Activated CD4-positive, alpha-beta T cell treated with anti-CD3 and anti-CD28 coated beads for 36 hours (primary cell): ENCODE measurements around the gene HIBADH. TPM values are rescaled to one million over a fixed set of nuclear protein-coding genes. Genes with fewer than 3 reads are reported as not detected.

Source experiments
- ATAC-seq: fragments of 200-7000 bp; cut with Tn5 transposase; one replicate; pipeline ENCODE4 v1.10.0; 2021; ENCODE audit warnings: mild to moderate bottlenecking, moderate library complexity
- CTCF ChIA-PET: fragments of 350-600 bp; sonication (Branson Sonifier 250); formaldehyde crosslinking; loops from one replicate; lab custom pipeline; 2021; ENCODE audit warnings: antibody characterized with exemption; lab: Charles Lee
- POLR2A ChIA-PET: fragments of 350-600 bp; sonication (Branson Sonifier 250); formaldehyde crosslinking; loops from one replicate; lab custom pipeline; 2021; ENCODE audit warnings: antibody characterized with exemption, inconsistent platforms; lab: Charles Lee
- DNase-seq: peaks from one replicate; pipeline ENCODE4 v3.0.0-alpha.2; 2020
- H3K27ac Mint-ChIP-seq: one replicate; pipeline ENCODE4 v1.8.0; 2021; ENCODE audit warnings: mixed read lengths
- H3K27me3 Mint-ChIP-seq: one replicate; pipeline ENCODE4 v1.8.0; 2021; ENCODE audit warnings: mixed read lengths
- H3K36me3 Mint-ChIP-seq: one replicate; pipeline ENCODE4 v1.8.0; 2021; ENCODE audit warnings: low read depth, mixed read lengths
- H3K4me1 Mint-ChIP-seq: one replicate; pipeline ENCODE4 v1.8.0; 2021; ENCODE audit warnings: mixed read lengths
- H3K4me3 Mint-ChIP-seq: one replicate; pipeline ENCODE4 v1.8.0; 2021; ENCODE audit warnings: mild to moderate bottlenecking, moderate library complexity, mixed read lengths
- H3K9me3 Mint-ChIP-seq: one replicate; pipeline ENCODE4 v1.8.0; 2021; ENCODE audit warnings: low read depth, mixed read lengths
- intact Hi-C, 2 experiments: fragments of 100-400 bp; cut with DNase I in 1 of 2; cut with micrococcal nuclease in 1 of 2; formaldehyde crosslinking; loops; one replicate each; pipeline versions ENCODE4 v1.14.2 to v1.15.1; 2022 to 2024; cut with DNase I, micrococcal nuclease
- total RNA-seq, 2 experiments: library from RNA; stranded (reverse); gene quantifications; one replicate each; pipeline ENCODE4 v1.2.3, GENCODE V29; 2021

The HIBADH gene
- total RNA-seq, 2 experiments from 2014 or later: 20.3 to 20.5 TPM

DNA sequence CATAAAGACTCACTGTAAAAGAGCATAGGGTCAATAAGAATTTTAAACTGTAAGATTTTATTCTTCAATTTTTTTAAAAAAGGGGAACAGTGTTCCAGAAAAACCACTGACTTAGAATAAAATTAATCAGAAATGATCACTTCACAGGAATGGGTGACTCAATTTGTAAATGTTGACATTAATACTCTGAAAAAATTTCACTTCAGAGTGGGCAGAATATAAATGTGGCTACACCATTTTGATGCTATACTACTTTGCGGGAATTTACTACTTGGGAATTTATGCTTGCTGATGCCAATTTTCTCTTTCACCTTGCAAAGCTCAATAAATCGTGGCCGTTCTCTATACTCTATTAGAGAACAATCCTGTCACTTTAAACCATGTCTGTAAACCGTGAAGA, 126.9 kb downstream of the HIBADH start:
- ATAC-seq: no peak
- intact Hi-C loops: no loop called here
- no peak for DNase-seq
- no peaks in the 10 kb centered on the region for H3K9me3 Mint-ChIP-seq
- H3K4me1 Mint-ChIP-seq: no peaks in the 10 kb centered on the region
- CTCF ChIA-PET: interaction anchor here (1.0 kb wide), 1 partner anchor 42 kb away, joined by 3 read pairs; no protein-coding TSS in a partner anchor
- no peak overlapping the region for H3K4me3 Mint-ChIP-seq
- H3K27ac Mint-ChIP-seq: no peak overlapping the region
- POLR2A ChIA-PET: no interaction called here
- no peaks in the 10 kb centered on the region for H3K27me3 Mint-ChIP-seq
- peaks cover 14% of the 10 kb centered on the region for H3K36me3 Mint-ChIP-seq

DNA sequence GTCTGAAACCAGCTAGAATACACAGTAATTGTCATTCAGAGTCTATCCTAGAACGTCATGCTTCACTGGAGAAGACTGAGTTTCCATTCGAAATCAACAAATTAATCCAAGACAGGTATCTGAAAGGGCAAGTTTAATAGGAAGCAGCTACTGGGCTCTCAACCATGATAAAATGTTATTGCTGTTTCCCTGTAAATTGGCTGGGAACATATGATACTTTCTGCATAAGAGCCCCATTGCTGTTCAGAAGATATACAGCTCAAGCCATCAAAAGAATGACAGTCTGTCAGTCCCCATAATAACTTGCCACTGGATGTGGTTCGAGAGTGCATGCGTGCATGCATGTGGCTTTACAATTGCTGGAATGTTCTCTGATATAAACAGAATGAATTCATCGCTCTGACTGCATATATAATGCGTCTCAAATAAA, 129.0 kb downstream of the HIBADH start:
- no peak overlapping the region for H3K4me3 Mint-ChIP-seq
- ChIA-PET POLR2A (no interaction called here), CTCF (no interaction called here)
- peaks cover 15% of the 10 kb centered on the region for H3K36me3 Mint-ChIP-seq
- ATAC-seq (no peak), DNase-seq (no peak)
- no peaks in the 10 kb centered on the region for H3K9me3 Mint-ChIP-seq
- no peaks in the 10 kb centered on the region for H3K4me1 Mint-ChIP-seq
- intact Hi-C loops: no loop called here
- no peaks in the 10 kb centered on the region for H3K27me3 Mint-ChIP-seq
- H3K27ac Mint-ChIP-seq: no peak overlapping the region

DNA sequence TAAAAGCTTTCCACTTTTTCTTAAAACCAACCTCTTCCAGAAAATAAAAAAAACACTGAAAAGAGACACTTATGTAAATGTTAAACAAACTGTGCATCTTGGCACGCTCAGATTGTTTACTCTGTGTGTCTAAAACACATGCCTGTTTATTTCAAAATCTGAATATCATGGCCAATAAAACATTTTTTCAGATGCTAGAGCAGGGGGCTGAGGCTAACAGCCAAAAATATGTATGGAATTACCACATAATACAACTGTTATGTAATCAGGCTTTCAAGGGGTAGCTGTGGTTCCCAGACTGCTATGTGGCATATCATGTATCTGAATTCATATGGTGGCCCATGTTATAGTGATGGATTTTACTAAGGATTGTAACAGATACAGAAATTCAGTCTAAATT, 130.4 kb downstream of the HIBADH start:
- POLR2A ChIA-PET: no interaction called here
- H3K9me3 Mint-ChIP-seq: no peaks in the 10 kb centered on the region
- no peaks in the 10 kb centered on the region for H3K4me1 Mint-ChIP-seq
- intact Hi-C loops: no loop called here
- H3K4me3 Mint-ChIP-seq: no peak overlapping the region
- H3K27ac Mint-ChIP-seq: no peak overlapping the region
- CTCF ChIA-PET: interaction anchor here (0.6 kb wide), 1 partner anchor 937 kb away, joined by 3 read pairs; no protein-coding TSS in a partner anchor
- ATAC-seq (no peak), DNase-seq (no peak)
- no peaks in the 10 kb centered on the region for H3K27me3 Mint-ChIP-seq
- H3K36me3 Mint-ChIP-seq: peaks cover 15% of the 10 kb centered on the region

DNA sequence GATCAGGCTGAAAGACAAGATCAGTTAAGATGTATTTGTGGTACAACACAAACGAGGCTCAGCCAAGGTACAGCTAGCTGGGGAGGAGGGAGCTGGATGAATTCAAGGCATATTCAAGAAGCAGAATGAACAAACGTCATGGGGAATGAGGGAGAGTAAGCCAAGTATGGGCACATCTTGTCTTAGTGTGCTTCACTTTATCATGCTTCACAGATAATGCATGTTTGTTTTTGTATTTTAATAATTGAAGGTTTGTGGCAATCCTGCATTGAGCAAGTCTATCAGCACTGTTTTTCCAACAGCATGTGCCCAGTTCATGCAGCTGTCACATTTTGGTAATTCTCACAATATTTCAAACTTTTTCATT, 135.4 kb downstream of the HIBADH start:
- Mint-ChIP-seq H3K27ac (no peak overlapping the region), H3K4me1 (no peaks in the 10 kb centered on the region), H3K27me3 (no peaks in the 10 kb centered on the region), H3K36me3 (peaks cover 45% of the 10 kb centered on the region), H3K4me3 (no peak overlapping the region), H3K9me3 (no peaks in the 10 kb centered on the region)
- DNase-seq (no peak), ATAC-seq (no peak)
- intact Hi-C loops: no loop called here
- POLR2A ChIA-PET: no interaction called here
- CTCF ChIA-PET: interaction anchor here (0.8 kb wide), 1 partner anchor 790 kb away, joined by 4 read pairs; no protein-coding TSS in a partner anchor

DNA sequence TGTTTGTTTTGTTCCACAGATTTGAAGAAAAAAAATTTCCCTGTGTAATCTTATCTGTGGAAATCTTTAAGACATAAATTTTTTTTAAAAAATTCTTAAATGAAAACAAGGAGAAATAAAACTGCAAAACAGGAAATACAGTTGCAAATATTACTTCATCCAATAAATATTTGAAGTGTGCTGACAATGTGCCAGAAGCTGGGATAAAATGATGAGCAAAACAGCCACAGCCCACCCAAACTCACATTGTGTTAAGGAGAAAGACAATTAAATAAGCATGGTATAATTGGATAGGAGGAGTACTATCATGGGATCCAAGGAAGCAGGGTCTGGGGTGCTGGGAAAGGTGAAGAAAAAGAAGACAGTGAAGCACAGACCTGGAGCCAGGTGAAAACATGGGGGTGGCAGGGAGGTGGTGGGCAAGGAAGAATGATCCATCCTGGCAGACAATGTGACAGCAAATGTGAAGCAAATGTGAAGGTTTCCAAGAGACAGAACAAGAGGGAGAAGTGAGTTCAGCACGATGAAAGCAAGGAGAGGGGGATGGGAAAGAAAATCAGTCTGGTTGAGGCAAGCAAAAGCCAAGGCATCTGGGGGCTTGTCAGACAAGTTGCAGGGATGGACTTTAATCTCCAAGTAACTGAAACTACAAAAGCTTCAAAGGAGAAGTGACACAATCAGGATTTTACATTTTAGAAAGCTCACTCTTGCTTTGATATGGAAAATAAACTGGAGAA, 135.9 kb downstream of the HIBADH start:
- POLR2A ChIA-PET: no interaction called here
- H3K4me1 Mint-ChIP-seq: no peaks in the 10 kb centered on the region
- no peaks in the 10 kb centered on the region for H3K9me3 Mint-ChIP-seq
- H3K4me3 Mint-ChIP-seq: no peak overlapping the region
- ATAC-seq: no peak
- CTCF ChIA-PET: interaction anchor here (0.8 kb wide), 1 partner anchor 789 kb away, joined by 4 read pairs; no protein-coding TSS in a partner anchor
- DNase-seq: no peak
- peaks cover 47% of the 10 kb centered on the region for H3K36me3 Mint-ChIP-seq
- no peaks in the 10 kb centered on the region for H3K27me3 Mint-ChIP-seq
- no peak overlapping the region for H3K27ac Mint-ChIP-seq
- intact Hi-C loops: no loop called here

DNA sequence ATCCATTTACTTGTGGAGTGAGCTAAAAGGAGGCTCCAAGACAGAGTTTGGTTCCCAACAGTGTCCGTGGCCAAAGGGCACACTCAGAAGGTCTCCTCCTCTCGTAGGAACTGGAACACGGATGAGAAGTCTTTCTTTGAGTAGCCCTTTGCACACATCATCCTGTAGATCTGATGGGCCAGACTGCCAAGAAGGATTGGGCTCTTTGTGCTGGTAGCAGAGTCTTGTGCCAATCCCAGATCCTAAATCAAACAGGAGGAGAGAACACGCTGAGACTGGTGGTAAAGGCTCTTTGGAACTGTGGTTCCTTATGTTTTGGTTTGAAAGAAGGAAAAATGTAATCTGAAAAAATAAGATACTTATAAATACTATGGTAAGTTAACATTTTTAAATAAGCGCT, 136.6 kb downstream of the HIBADH start:
- ATAC-seq (no peak), DNase-seq (no peak)
- H3K27me3 Mint-ChIP-seq: no peaks in the 10 kb centered on the region
- ChIA-PET CTCF (no interaction called here), POLR2A (no interaction called here)
- peaks cover 46% of the 10 kb centered on the region for H3K36me3 Mint-ChIP-seq
- intact Hi-C loops: no loop called here
- no peaks in the 10 kb centered on the region for H3K4me1 Mint-ChIP-seq
- no peak overlapping the region for H3K4me3 Mint-ChIP-seq
- H3K27ac Mint-ChIP-seq: no peak overlapping the region
- no peaks in the 10 kb centered on the region for H3K9me3 Mint-ChIP-seq

DNA sequence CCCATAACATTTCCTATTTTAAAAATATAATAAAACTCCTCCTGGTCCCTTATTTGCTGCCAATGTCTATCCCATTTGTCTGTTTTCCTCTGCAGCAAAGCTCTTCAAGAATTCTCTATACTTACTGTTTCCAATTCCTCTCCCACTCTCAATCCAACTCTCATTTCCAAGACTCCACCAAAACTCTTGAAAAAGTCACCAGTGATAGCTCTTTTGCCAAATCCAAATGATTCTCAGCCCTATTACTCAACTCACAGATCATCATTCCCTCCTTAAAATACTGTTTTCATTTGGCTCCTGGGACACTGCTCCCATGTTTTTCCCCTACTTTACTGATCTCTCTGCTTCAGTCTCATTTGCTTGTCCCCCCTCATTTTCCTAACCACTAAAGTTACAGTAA, 139.4 kb downstream of the HIBADH start:
- no peak overlapping the region for H3K4me3 Mint-ChIP-seq
- ATAC-seq (no peak), DNase-seq (no peak)
- no peaks in the 10 kb centered on the region for H3K27me3 Mint-ChIP-seq
- H3K27ac Mint-ChIP-seq: no peak overlapping the region
- POLR2A ChIA-PET: no interaction called here
- no peaks in the 10 kb centered on the region for H3K4me1 Mint-ChIP-seq
- H3K36me3 Mint-ChIP-seq: peaks cover 32% of the 10 kb centered on the region
- CTCF ChIA-PET: no interaction called here
- intact Hi-C loops: no loop called here
- H3K9me3 Mint-ChIP-seq: no peaks in the 10 kb centered on the region

DNA sequence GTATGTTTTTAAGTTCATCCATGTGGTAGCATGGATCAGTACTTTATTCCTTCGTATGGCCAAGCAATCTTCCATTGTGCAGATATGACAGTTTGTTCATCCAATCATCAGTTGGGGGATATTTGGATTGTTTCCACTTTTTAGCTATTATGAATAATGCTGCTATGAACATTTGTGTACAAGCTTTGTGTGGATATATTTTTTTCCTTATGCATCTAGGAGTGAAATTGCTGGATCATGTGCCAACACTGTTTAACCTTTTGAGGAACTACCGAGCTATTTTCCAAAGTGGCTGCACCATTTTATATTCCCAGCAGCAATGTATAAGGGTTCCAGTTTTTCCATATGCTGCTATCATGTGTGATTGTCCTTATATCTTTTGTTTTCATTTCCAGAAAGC, 140.1 kb downstream of the HIBADH start:
- H3K36me3 Mint-ChIP-seq: peaks cover 32% of the 10 kb centered on the region
- no peaks in the 10 kb centered on the region for H3K4me1 Mint-ChIP-seq
- no peaks in the 10 kb centered on the region for H3K27me3 Mint-ChIP-seq
- POLR2A ChIA-PET: no interaction called here
- no peaks in the 10 kb centered on the region for H3K9me3 Mint-ChIP-seq
- intact Hi-C loops: no loop called here
- H3K4me3 Mint-ChIP-seq: no peak overlapping the region
- CTCF ChIA-PET: no interaction called here
- H3K27ac Mint-ChIP-seq: no peak overlapping the region
- no peak for ATAC-seq
- DNase-seq: no peak

DNA sequence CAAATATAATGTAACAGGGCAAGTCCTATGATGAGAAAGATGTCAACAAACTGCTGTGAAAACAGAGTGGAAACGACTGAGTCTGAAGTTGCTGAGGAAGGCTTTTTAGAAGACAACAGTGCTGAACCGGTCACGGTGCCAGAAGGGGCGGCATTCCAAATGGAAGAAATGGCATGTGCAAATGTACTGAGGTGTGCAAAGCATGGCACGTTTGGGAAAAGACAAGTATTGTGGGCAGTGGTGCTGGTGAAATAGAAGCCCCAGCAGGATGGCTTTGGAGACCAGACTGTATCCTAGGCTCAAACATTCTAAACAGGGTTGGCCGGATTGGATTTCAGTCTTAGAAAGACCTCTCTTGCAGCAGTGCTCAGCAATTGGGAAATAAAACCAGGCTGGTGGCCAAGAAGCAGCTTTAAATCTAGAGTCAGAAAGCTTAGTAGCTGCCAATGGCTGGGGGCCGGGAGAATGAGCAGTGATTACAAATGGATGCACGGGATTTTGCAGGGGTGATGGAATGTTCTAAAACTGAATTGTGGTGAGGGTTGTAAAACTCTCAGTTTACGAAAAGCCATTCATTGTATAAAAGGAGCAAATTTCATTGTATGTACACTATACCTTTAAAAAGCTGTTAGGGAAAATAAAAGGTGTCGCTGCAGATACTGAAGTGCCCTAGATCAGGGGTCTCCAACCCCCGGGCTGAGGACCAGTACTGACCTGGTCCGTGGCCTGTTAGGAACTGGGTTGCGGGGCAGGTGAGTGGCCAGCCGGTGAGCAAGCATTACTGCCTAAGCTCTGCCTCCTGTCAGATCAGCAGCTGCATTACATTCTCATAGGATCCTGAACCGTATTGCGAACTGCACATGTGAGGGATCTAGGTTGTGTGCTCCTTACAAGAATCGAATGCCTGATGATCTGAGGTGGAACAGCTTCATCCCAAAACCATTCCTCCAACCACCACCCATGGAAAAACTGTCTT, 141.6 kb downstream of the HIBADH start:
- peaks cover 23% of the 10 kb centered on the region for H3K36me3 Mint-ChIP-seq
- POLR2A ChIA-PET: no interaction called here
- no peak overlapping the region for H3K27ac Mint-ChIP-seq
- no peaks in the 10 kb centered on the region for H3K27me3 Mint-ChIP-seq
- H3K9me3 Mint-ChIP-seq: no peaks in the 10 kb centered on the region
- H3K4me3 Mint-ChIP-seq: no peak overlapping the region
- ATAC-seq (no peak), DNase-seq (no peak)
- H3K4me1 Mint-ChIP-seq: no peaks in the 10 kb centered on the region
- CTCF ChIA-PET: no interaction called here
- intact Hi-C loops: no loop called here

DNA sequence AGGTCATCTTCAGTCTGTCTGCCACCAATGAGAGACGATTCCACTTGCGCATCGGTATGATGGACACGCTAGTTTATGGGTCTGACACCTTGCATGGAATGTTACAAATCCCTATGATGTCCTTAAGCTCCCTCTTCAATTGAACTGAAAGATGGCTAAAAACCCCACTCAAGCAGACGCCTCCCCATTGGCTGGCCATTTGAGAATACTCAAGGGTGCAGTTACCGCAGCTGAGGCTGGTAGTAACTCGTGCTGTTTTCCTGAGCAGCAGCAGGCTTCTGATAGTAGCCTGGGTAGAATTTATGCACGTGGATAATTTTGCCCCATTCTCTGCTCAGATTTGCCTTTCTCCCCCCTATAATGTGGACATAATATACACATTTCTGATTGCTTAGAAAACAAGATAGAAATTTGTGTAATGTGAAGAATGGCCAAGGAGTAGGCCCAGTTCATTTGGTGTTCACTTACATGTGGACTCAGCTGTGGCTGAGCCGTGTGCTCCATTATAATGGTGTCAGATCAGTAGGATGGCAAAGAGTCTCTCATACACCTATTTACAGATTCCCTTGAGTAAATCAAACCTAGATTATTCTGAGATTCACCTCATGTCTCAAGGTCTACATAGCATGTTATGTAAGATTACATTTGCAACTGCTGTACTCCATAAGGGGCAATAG, 142.8 kb downstream of the HIBADH start:
- Mint-ChIP-seq H3K36me3 (peaks cover 15% of the 10 kb centered on the region), H3K27me3 (no peaks in the 10 kb centered on the region), H3K27ac (no peak overlapping the region), H3K4me3 (no peak overlapping the region), H3K9me3 (no peaks in the 10 kb centered on the region), H3K4me1 (no peaks in the 10 kb centered on the region)
- DNase-seq (no peak), ATAC-seq (no peak)
- CTCF ChIA-PET: interaction anchor here (0.6 kb wide), 1 partner anchor 18 kb away, joined by 3 read pairs; no protein-coding TSS in a partner anchor
- intact Hi-C loops: no loop called here
- POLR2A ChIA-PET: no interaction called here

DNA sequence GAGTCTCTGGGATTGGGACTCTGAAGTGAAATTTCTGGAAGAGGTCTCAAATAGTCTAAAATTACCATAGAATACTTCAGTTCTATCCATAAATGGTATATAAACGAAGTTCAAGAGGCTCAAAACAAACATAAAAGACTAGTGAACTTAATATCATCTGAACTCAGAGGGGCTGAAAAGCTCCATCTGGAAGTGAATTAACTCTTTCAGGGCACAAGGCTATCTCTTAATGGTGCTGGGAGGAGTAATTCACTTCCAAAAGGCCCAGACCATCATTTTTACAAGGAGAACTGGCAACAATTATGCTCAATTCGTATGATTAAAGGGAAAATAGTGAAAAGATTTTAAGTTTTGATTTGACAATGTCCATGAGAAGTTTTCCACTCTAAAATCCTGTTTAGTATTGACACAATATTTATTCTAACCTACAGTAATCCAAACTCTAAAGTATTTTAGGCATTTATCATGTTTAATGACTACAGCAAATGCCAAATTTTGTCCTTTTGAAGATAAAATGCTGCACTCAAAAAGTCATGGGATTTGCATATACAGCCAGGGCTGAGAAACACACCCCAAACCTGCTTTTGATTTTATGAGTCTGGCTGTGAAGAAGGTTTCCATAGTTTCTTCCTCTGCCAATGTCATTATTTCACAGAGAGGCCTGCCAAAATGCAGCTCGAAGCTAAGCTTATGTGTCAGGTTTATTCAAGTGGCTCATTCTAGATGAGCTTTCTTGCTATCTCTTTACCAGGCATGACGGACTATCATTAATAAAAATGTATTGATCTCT, 143.9 kb downstream of the HIBADH start:
- Mint-ChIP-seq H3K4me1 (no peaks in the 10 kb centered on the region), H3K4me3 (no peak overlapping the region), H3K27me3 (no peaks in the 10 kb centered on the region), H3K27ac (no peak overlapping the region), H3K36me3 (peaks cover 9% of the 10 kb centered on the region), H3K9me3 (no peaks in the 10 kb centered on the region)
- ChIA-PET CTCF (no interaction called here), POLR2A (no interaction called here)
- ATAC-seq (no peak), DNase-seq (no peak)
- intact Hi-C loops: no loop called here
